GM23338 (cell line): ENCODE data around the gene INO80B.

Source experiments
- CREB1 ChIP-seq: fragments of 250-450 bp; sonication (Bioruptor Pico); IDR thresholded peaks from 2 replicates; pipeline ENCODE4 v1.5.0; 2020; ENCODE audit warnings: low read depth, mild to moderate bottlenecking, moderate library complexity
- EZH2 ChIP-seq: fragments of 200-600 bp; sonication (generic); IDR thresholded peaks from one replicate; pipeline ENCODE4 v1.8.0; 2017; ENCODE audit warnings: antibody characterized with exemption, mild to moderate bottlenecking, low read depth; ENCODE audit not compliant: unreplicated experiment
- EZH2phosphoT487 ChIP-seq: fragments of 200-600 bp; sonication (generic); IDR thresholded peaks from one replicate; pipeline ENCODE4 v1.8.1; 2018; ENCODE audit warnings: antibody characterized with exemption; ENCODE audit not compliant: unreplicated experiment
- POLR2AphosphoS5 ChIP-seq: IDR thresholded peaks from 2 replicates; pipeline ENCODE4 v1.6.1; 2016; ENCODE audit warnings: antibody characterized with exemption, low read depth
- ZNF114 ChIP-seq: fragments of 250-450 bp; sonication (Bioruptor Pico); IDR thresholded peaks from 2 replicates; pipeline ENCODE4 v1.5.0; 2020; ENCODE audit warnings: mild to moderate bottlenecking, moderate library complexity
- TF ChIP-seq, protein P1 (sequence below), 2 experiments: fragments of 200-600 bp in 1 of 2; sonication (generic) in 1 of 2; conservative IDR thresholded peaks; 2 replicates each; pipeline versions ENCODE4 v1.5.1 to v1.6.1; 2016 to 2017; ENCODE audit warnings: antibody characterized with exemption in 2 of 2, low read depth in 2 of 2, mild to moderate bottlenecking in 2 of 2, moderate library complexity in 1 of 2
- TF ChIP-seq, protein P2 (sequence below): IDR thresholded peaks from one replicate; pipeline ENCODE4 v1.6.1; 2018; ENCODE audit warnings: antibody characterized with exemption; ENCODE audit not compliant: unreplicated experiment

DNA sequence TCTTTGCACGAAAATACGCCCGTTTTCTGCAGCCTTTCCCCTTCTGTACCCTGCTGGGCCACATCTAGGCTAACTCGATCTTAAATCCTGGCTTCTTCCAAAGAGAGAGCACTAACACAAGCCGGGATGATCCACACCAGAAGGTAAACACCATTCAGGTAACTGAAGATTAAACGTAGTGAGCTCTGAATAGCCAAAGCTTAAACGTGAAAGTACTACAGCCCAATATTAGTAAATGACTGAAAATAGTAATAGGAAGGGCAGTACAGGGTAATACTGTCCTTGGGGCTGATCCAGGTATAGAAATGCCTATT lies 18.0 kb downstream of the INO80B start:
- TF ChIP-seq, protein P1, sequence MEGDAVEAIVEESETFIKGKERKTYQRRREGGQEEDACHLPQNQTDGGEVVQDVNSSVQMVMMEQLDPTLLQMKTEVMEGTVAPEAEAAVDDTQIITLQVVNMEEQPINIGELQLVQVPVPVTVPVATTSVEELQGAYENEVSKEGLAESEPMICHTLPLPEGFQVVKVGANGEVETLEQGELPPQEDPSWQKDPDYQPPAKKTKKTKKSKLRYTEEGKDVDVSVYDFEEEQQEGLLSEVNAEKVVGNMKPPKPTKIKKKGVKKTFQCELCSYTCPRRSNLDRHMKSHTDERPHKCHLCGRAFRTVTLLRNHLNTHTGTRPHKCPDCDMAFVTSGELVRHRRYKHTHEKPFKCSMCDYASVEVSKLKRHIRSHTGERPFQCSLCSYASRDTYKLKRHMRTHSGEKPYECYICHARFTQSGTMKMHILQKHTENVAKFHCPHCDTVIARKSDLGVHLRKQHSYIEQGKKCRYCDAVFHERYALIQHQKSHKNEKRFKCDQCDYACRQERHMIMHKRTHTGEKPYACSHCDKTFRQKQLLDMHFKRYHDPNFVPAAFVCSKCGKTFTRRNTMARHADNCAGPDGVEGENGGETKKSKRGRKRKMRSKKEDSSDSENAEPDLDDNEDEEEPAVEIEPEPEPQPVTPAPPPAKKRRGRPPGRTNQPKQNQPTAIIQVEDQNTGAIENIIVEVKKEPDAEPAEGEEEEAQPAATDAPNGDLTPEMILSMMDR (conservative IDR thresholded peaks at IDR 0.05; ENCODE audit: low read depth in 2 of 2) = no peak
- TF ChIP-seq EZH2phosphoT487 (no peak), POLR2AphosphoS5 (no peak), ZNF114 (CRISPR knock-in tag) (no peak), EZH2 (no peak), CREB1 (CRISPR knock-in tag) (no peak)
- TF ChIP-seq, protein P2, sequence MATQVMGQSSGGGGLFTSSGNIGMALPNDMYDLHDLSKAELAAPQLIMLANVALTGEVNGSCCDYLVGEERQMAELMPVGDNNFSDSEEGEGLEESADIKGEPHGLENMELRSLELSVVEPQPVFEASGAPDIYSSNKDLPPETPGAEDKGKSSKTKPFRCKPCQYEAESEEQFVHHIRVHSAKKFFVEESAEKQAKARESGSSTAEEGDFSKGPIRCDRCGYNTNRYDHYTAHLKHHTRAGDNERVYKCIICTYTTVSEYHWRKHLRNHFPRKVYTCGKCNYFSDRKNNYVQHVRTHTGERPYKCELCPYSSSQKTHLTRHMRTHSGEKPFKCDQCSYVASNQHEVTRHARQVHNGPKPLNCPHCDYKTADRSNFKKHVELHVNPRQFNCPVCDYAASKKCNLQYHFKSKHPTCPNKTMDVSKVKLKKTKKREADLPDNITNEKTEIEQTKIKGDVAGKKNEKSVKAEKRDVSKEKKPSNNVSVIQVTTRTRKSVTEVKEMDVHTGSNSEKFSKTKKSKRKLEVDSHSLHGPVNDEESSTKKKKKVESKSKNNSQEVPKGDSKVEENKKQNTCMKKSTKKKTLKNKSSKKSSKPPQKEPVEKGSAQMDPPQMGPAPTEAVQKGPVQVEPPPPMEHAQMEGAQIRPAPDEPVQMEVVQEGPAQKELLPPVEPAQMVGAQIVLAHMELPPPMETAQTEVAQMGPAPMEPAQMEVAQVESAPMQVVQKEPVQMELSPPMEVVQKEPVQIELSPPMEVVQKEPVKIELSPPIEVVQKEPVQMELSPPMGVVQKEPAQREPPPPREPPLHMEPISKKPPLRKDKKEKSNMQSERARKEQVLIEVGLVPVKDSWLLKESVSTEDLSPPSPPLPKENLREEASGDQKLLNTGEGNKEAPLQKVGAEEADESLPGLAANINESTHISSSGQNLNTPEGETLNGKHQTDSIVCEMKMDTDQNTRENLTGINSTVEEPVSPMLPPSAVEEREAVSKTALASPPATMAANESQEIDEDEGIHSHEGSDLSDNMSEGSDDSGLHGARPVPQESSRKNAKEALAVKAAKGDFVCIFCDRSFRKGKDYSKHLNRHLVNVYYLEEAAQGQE = no peak
